Neural cell (in vitro differentiated cells): ENCODE results near the gene CERS5. TPM values are rescaled to one million over a fixed set of nuclear protein-coding genes. Genes with fewer than 3 reads are reported as not detected.

Experiments used
- H2AFZ ChIP-seq: fragments of 200-600, 300-800 bp; sonication (generic), shearing (Covaris generic); 2 replicates; pipeline ENCODE4 v1.6.0; 2014; ENCODE audit warnings: low read depth, mild to moderate bottlenecking, antibody characterized with exemption, low read length, moderate library complexity
- H3F3A ChIP-seq: fragments of 200-600 bp; shearing (Covaris generic); 2 replicates; pipeline ENCODE4 v1.6.1; 2016; ENCODE audit warnings: mild to moderate bottlenecking, moderate library complexity, mixed read lengths, antibody characterized with exemption, low read length; ENCODE audit not compliant: insufficient read depth, poor library complexity, severe bottlenecking
- H3K27ac ChIP-seq: fragments of 200-600, 300-800 bp; sonication (generic), shearing (Covaris generic); 2 replicates; pipeline ENCODE4 v1.5.1; 2014; ENCODE audit warnings: mild to moderate bottlenecking, low read length, moderate library complexity
- H3K27me3 ChIP-seq: fragments of 300-800, 200-600 bp; sonication (generic), shearing (Covaris generic); 2 replicates; pipeline ENCODE4 v1.6.0; 2014; ENCODE audit warnings: mild to moderate bottlenecking, low read depth, low read length, moderate library complexity; ENCODE audit not compliant: insufficient read depth
- H3K36me3 ChIP-seq: fragments of 300-800, 200-600 bp; sonication (generic), shearing (Covaris generic); 2 replicates; pipeline ENCODE4 v1.5.1; 2014; ENCODE audit warnings: mild to moderate bottlenecking, antibody characterized with exemption, low read length, moderate library complexity; ENCODE audit not compliant: insufficient read depth
- H3K4me2 ChIP-seq: fragments of 300-800, 200-600 bp; sonication (generic), shearing (Covaris generic); 2 replicates; pipeline ENCODE4 v1.6.0; 2014; ENCODE audit warnings: mild to moderate bottlenecking, low read length
- H3K4me3 ChIP-seq: fragments of 300-800, 200-600 bp; sonication (generic), shearing (Covaris generic); 2 replicates; pipeline ENCODE4 v1.5.1; 2014; ENCODE audit warnings: mild to moderate bottlenecking, low read length, moderate library complexity
- H3K79me2 ChIP-seq: fragments of 200-600 bp; shearing (Covaris generic); replicated peaks from 2 replicates; pipeline ENCODE4 v1.6.0; 2014; ENCODE audit warnings: mild to moderate bottlenecking, low read length, moderate library complexity; ENCODE audit not compliant: insufficient read depth
- H3K9ac ChIP-seq: fragments of 300-800, 200-600 bp; sonication (generic), shearing (Covaris generic); 2 replicates; pipeline ENCODE4 v1.6.1; 2016; ENCODE audit warnings: mild to moderate bottlenecking, low read length, mixed read lengths
- H3K9me2 ChIP-seq: fragments of 200-600 bp; shearing (Covaris generic); 2 replicates; pipeline ENCODE4 v1.6.1; 2016; ENCODE audit warnings: mild to moderate bottlenecking, low read length, mixed read lengths; ENCODE audit not compliant: insufficient read depth
- H3K9me3 ChIP-seq: fragments of 200-600, 300-800 bp; sonication (generic), shearing (Covaris generic); 2 replicates; pipeline ENCODE4 v1.6.1; 2016; ENCODE audit warnings: mild to moderate bottlenecking, mixed run types, low read length, moderate library complexity, mixed read lengths
- H4K20me1 ChIP-seq: fragments of 200-600 bp; shearing (Covaris generic); 2 replicates; pipeline ENCODE4 v1.6.1; 2016; ENCODE audit warnings: mild to moderate bottlenecking, mixed run types; ENCODE audit not compliant: insufficient read depth
- CTCF ChIP-seq: fragments of 450-650 bp; IDR thresholded peaks from 2 replicates; pipeline ENCODE4 v1.5.1; 2014; ENCODE audit warnings: antibody characterized with exemption, mild to moderate bottlenecking, moderate library complexity; ENCODE audit not compliant: poor library complexity, severe bottlenecking
- EP300 ChIP-seq: fragments of 450-650 bp; conservative IDR thresholded peaks from 2 replicates; pipeline ENCODE4 v1.6.1; 2014; ENCODE audit warnings: antibody characterized with exemption, mild to moderate bottlenecking, moderate library complexity; ENCODE audit not compliant: poor library complexity, severe bottlenecking
- EZH2 ChIP-seq: fragments of 200-600, 300-800 bp; shearing (Covaris generic), sonication (generic); IDR thresholded peaks from 2 replicates; pipeline ENCODE4 v1.6.1; 2014; ENCODE audit warnings: antibody characterized with exemption, low read length, borderline replicate concordance, mild to moderate bottlenecking; ENCODE audit not compliant: insufficient read depth, poor library complexity, severe bottlenecking
- MXI1 ChIP-seq: fragments of 450-650 bp; conservative IDR thresholded peaks from 2 replicates; pipeline ENCODE4 v1.6.1; 2014; ENCODE audit warnings: antibody characterized with exemption, mild to moderate bottlenecking; ENCODE audit not compliant: poor library complexity, severe bottlenecking
- POLR2AphosphoS5 ChIP-seq: IDR thresholded peaks from 2 replicates; pipeline ENCODE4 v1.6.1; 2012
- RAD21 ChIP-seq: fragments of 450-650 bp; conservative IDR thresholded peaks from 2 replicates; pipeline ENCODE4 v1.6.1; 2014; ENCODE audit warnings: antibody characterized with exemption, mild to moderate bottlenecking, moderate library complexity
- REST ChIP-seq: IDR thresholded peaks from 2 replicates; pipeline ENCODE4 v1.6.1; 2012; ENCODE audit warnings: borderline replicate concordance
- SMC3 ChIP-seq: fragments of 450-650 bp; conservative IDR thresholded peaks from 2 replicates; pipeline ENCODE4 v1.6.1; 2014; ENCODE audit warnings: antibody characterized with exemption, mild to moderate bottlenecking, moderate library complexity; ENCODE audit not compliant: poor library complexity
- TAF1 ChIP-seq: IDR thresholded peaks from 2 replicates; pipeline ENCODE4 v1.6.1; 2012; ENCODE audit warnings: low read depth
- polyA minus RNA-seq: library from RNA; depleted of rRNA, polyadenylated mRNA; stranded (reverse); fragments of >200 nt; gene quantifications from 2 replicates; pipeline ENCODE4 v1.2.3, GENCODE V29; 2014
- polyA plus RNA-seq: library from polyadenylated mRNA; depleted of rRNA; stranded (reverse); fragments of >200 nt; gene quantifications from 2 replicates; pipeline ENCODE4 v1.2.3, GENCODE V29; 2014

Gene CERS5
- polyA plus RNA-seq (463 and 470 TPM in 2 replicates), polyA minus RNA-seq (133 and 152 TPM in 2 replicates)

GRCh38 chr12:50167049-50167828, at the start of gene CERS5:
CERS5 (minus strand) TSS chr12:50167369; CDS start chr12:50167297, 72 bp downstream.
- Histone ChIP-seq H3K9me2 (no peaks in the 10 kb centered on the region), H3K4me3 (peak within 1 kb of the TSS; percentile 97), H3K9ac (peak within 1 kb of the TSS; percentile 95), H4K20me1 (no peaks in the 10 kb centered on the region), H3K9me3 (no peaks in the 10 kb centered on the region), H3K79me2 (peaks cover 31% of the 10 kb centered on the region), H3K4me2 (peak within 1 kb of the TSS; percentile 73), H3K36me3 (no peaks in the 10 kb centered on the region), H3F3A (no peaks in the 10 kb centered on the region), H3K27me3 (no peaks in the 10 kb centered on the region), H2AFZ (peak within 1 kb of the TSS; percentile 98), H3K27ac (peak within 1 kb of the TSS; percentile 94)
- TF ChIP-seq TAF1 (peak; percentile 84), MXI1 (peak; percentile 58), EZH2 (no peak), EP300 (peak; percentile 22), RAD21 (no peak), SMC3 (peak; percentile 20), POLR2AphosphoS5 (peak; percentile 84), CTCF (peak; percentile 55), REST (peak; percentile 45)

- H3K27me3 ChIP-seq = no peaks in the 10 kb centered on the region
- no peak overlapping the region for H3K4me3 ChIP-seq
- H3K36me3 ChIP-seq = no peaks in the 10 kb centered on the region
- TF ChIP-seq RAD21 = no peak
- TF ChIP-seq CTCF = no peak
- no peak for TF ChIP-seq REST
- no peak for TF ChIP-seq POLR2AphosphoS5
- TF ChIP-seq SMC3 = no peak
- no peak for TF ChIP-seq TAF1
- no peak for TF ChIP-seq MXI1
- no peak for TF ChIP-seq EP300
- no peak for TF ChIP-seq EZH2
- no peaks in the 10 kb centered on the region for H3K9me2 ChIP-seq
- H2AFZ ChIP-seq = no peak overlapping the region
- H3K79me2 ChIP-seq = no peaks in the 10 kb centered on the region
- H4K20me1 ChIP-seq = no peaks in the 10 kb centered on the region
- H3K4me2 ChIP-seq = no peak overlapping the region
- no peaks in the 10 kb centered on the region for H3F3A ChIP-seq
- no peak overlapping the region for H3K27ac ChIP-seq
- no peak overlapping the region for H3K9ac ChIP-seq
- H3K9me3 ChIP-seq = no peaks in the 10 kb centered on the region
Measured at GRCh38 chr12:50215033-50215432, 47.9 kb upstream of the CERS5 start.
